IMR-90 (cell line): Measurements from ENCODE around the gene ZFAND6. TPM values are rescaled to one million over a fixed set of nuclear protein-coding genes. Genes with fewer than 3 reads are reported as not detected.

Experiments
- ATAC-seq: fragments of 200-7000 bp; cut with Tn5 transposase; 2 replicates; pipeline ENCODE4 v1.9.1; 2020; ENCODE audit warnings: low read depth, mild to moderate bottlenecking, moderate library complexity
- BruUV-seq: library from RNA; stranded (reverse); fragments of 400-500 nt; replicated peaks from 2 replicates; lab custom pipeline; 2021; lab: Mats Ljungman, UMichigan
- CTCF ChIA-PET: fragments of 300-600 bp; formaldehyde crosslinking; extraction: SDS; loops from one replicate; lab custom pipeline; 2021; ENCODE audit warnings: antibody characterized with exemption; lab: Yijun Ruan, JAX
- POLR2A ChIA-PET: fragments of 300-600 bp; sonication (Branson Sonifier 250); formaldehyde crosslinking; loops from one replicate; lab custom pipeline; 2022; ENCODE audit warnings: antibody characterized with exemption; ENCODE audit not compliant: unreplicated experiment; lab: Charles Lee
- DNase-seq: peaks from one replicate; pipeline ENCODE4 v3.0.0; 2013
- H2AFZ ChIP-seq: replicated peaks from 2 replicates; pipeline ENCODE3; 2013; ENCODE audit warnings: low read length, mild to moderate bottlenecking; ENCODE audit not compliant: poor library complexity
- H2AK5ac ChIP-seq: 2 replicates; pipeline ENCODE4 v1.6.1; 2013; ENCODE audit warnings: low read depth, low read length, inconsistent platforms
- H2AK9ac ChIP-seq: replicated peaks from 2 replicates; pipeline ENCODE3; 2013; ENCODE audit warnings: mild to moderate bottlenecking, low read depth, low read length, moderate library complexity; ENCODE audit not compliant: poor library complexity
- H2BK120ac ChIP-seq: 2 replicates; pipeline ENCODE4 v1.6.1; 2013; ENCODE audit warnings: low read depth, low read length, inconsistent platforms
- H2BK15ac ChIP-seq: 3 replicates; pipeline ENCODE4 v1.6.1; 2013; ENCODE audit warnings: low read depth, low read length, inconsistent platforms
- H2BK20ac ChIP-seq: 2 replicates; pipeline ENCODE4 v1.6.1; 2013; ENCODE audit warnings: low read depth, mild to moderate bottlenecking, inconsistent platforms, low read length, moderate library complexity
- H2BK5ac ChIP-seq: 2 replicates; pipeline ENCODE4 v1.6.1; 2013; ENCODE audit warnings: mild to moderate bottlenecking, low read depth, low read length, inconsistent platforms; ENCODE audit not compliant: poor library complexity, severe bottlenecking
- H3K14ac ChIP-seq: replicated peaks from 2 replicates; pipeline ENCODE4 v1.6.1; 2013; ENCODE audit warnings: low read depth, low read length, inconsistent platforms
- H3K18ac ChIP-seq: 2 replicates; pipeline ENCODE4 v1.6.1; 2013; ENCODE audit warnings: low read depth, low read length, control low read depth
- H3K23ac ChIP-seq: 2 replicates; pipeline ENCODE4 v1.6.1; 2013; ENCODE audit warnings: low read depth, low read length, inconsistent platforms
- H3K27ac ChIP-seq: 2 replicates; pipeline ENCODE4 v1.5.1; 2013; ENCODE audit warnings: mild to moderate bottlenecking, control low read depth, low read length; ENCODE audit not compliant: insufficient read depth
- H3K27me3 ChIP-seq: 2 replicates; pipeline ENCODE4 v1.6.1; 2013; ENCODE audit warnings: low read length; ENCODE audit not compliant: control insufficient read depth, insufficient read depth
- H3K36me3 ChIP-seq: 2 replicates; pipeline ENCODE4 v1.6.1; 2013; ENCODE audit warnings: low read length, mixed read lengths; ENCODE audit not compliant: control insufficient read depth, insufficient read depth
- H3K4ac ChIP-seq: 2 replicates; pipeline ENCODE4 v1.6.1; 2013; ENCODE audit warnings: low read depth, low read length, inconsistent platforms
- H3K4me1 ChIP-seq: 2 replicates; pipeline ENCODE4 v1.6.1; 2013; ENCODE audit warnings: low read length, mixed read lengths; ENCODE audit not compliant: control insufficient read depth, insufficient read depth
- H3K4me2 ChIP-seq: 2 replicates; pipeline ENCODE4 v1.6.1; 2013; ENCODE audit warnings: low read depth, mild to moderate bottlenecking, control low read depth, low read length, moderate library complexity
- H3K4me3 ChIP-seq: 2 replicates; pipeline ENCODE4 v1.5.1; 2013; ENCODE audit warnings: low read depth, mild to moderate bottlenecking, control low read depth, low read length, moderate library complexity; ENCODE audit not compliant: insufficient read depth
- H3K56ac ChIP-seq: 2 replicates; pipeline ENCODE4 v1.6.1; 2013; ENCODE audit warnings: low read length, inconsistent platforms; ENCODE audit not compliant: insufficient read depth; ENCODE audit errors: extremely low read depth
- H3K79me1 ChIP-seq, 2 experiments: 2 replicates each; pipeline ENCODE4 v1.6.1; 2013; ENCODE audit warnings: low read length in 2 of 2, inconsistent platforms in 1 of 2, low read depth in 1 of 2
- H3K9ac ChIP-seq: 2 replicates; pipeline ENCODE4 v1.6.1; 2013; ENCODE audit warnings: low read depth, low read length, control low read depth
- H3K9me1 ChIP-seq: 2 replicates; pipeline ENCODE4 v1.6.1; 2013; ENCODE audit warnings: low read length, inconsistent platforms; ENCODE audit not compliant: insufficient read depth
- H3K9me3 ChIP-seq: 2 replicates; pipeline ENCODE4 v1.6.1; 2013; ENCODE audit warnings: low read length; ENCODE audit not compliant: control insufficient read depth, insufficient read depth
- H4K20me1 ChIP-seq: 2 replicates; pipeline ENCODE4 v1.6.1; 2013; ENCODE audit warnings: low read length, inconsistent platforms; ENCODE audit not compliant: insufficient read depth
- H4K5ac ChIP-seq: 2 replicates; pipeline ENCODE4 v1.6.1; 2013; ENCODE audit warnings: mild to moderate bottlenecking, low read depth, low read length, control low read depth
- H4K8ac ChIP-seq, 2 experiments: 2 replicates each; pipeline ENCODE4 v1.6.1; 2013; ENCODE audit warnings: low read depth in 2 of 2, low read length in 2 of 2, control low read depth in 1 of 2, inconsistent platforms in 1 of 2
- H4K91ac ChIP-seq: 2 replicates; pipeline ENCODE4 v1.6.1; 2013; ENCODE audit warnings: low read depth, low read length, inconsistent platforms; ENCODE audit not compliant: insufficient read depth
- BHLHE40 ChIP-seq: fragments of 150-350 bp; IDR thresholded peaks from 2 replicates; pipeline ENCODE4 v1.6.1; 2016; ENCODE audit warnings: mild to moderate bottlenecking, low read depth, low read length
- CHD1 ChIP-seq: IDR thresholded peaks from 2 replicates; pipeline ENCODE4 v1.6.1; 2012; ENCODE audit warnings: low read depth, low read length, improper control_type of control experiment
- FOS ChIP-seq: fragments of 150-350 bp; IDR thresholded peaks from 2 replicates; pipeline ENCODE4 v1.6.1; 2016; ENCODE audit warnings: low read depth, low read length
- MXI1 ChIP-seq: IDR thresholded peaks from 2 replicates; pipeline ENCODE4 v1.6.1; 2012; ENCODE audit warnings: low read depth, mild to moderate bottlenecking, low read length, moderate library complexity, borderline replicate concordance
- NFE2L2 ChIP-seq: fragments of 150-350 bp; IDR thresholded peaks from 2 replicates; pipeline ENCODE4 v1.6.1; 2016; ENCODE audit warnings: low read depth, mild to moderate bottlenecking, low read length
- POLR2A ChIP-seq: IDR thresholded peaks from 2 replicates; pipeline ENCODE4 v1.6.1; 2012; ENCODE audit warnings: mild to moderate bottlenecking, low read depth, low read length
- RAD21 ChIP-seq: IDR thresholded peaks from 2 replicates; pipeline ENCODE4 v1.6.1; 2012; ENCODE audit warnings: low read length, improper control_type of control experiment
- RCOR1 ChIP-seq: IDR thresholded peaks from 2 replicates; pipeline ENCODE4 v1.6.1; 2012; ENCODE audit warnings: mild to moderate bottlenecking, low read length, improper control_type of control experiment; ENCODE audit not compliant: insufficient replicate concordance
- RFX5 ChIP-seq: IDR thresholded peaks from 2 replicates; pipeline ENCODE4 v1.8.0; 2012; ENCODE audit warnings: low read depth, mild to moderate bottlenecking, low read length, moderate library complexity
- WGBS, 2 experiments: methylation state at CpG; one replicate each; pipeline versions ENCODE4 v1.1.5 to v1.1.7; 2013; ENCODE audit warnings: missing lambda C conversion rate in 2 of 2; ENCODE audit not compliant: insufficient read length in 1 of 2; ENCODE audit errors: extremely low coverage in 2 of 2; 5-methylcytosine and 5-hydroxymethylcytosine counted together
- dilution Hi-C: fragments of 300-500 bp; cut with HindIII; formaldehyde crosslinking; loops from one replicate; pipeline ENCODE4 v1.14.3; 2018; ENCODE audit warnings: low sequenced_read_pairs; ENCODE audit not compliant: unreplicated experiment
- in situ Hi-C: fragments of 300-500 bp; cut with MboI; formaldehyde crosslinking; loops from 3 replicates; pipeline ENCODE4 v1.14.3; 2019; ENCODE audit warnings: low sequenced_read_pairs, inconsistent platforms, mixed read lengths
- intact Hi-C: fragments of 100-400 bp; cut with micrococcal nuclease; formaldehyde crosslinking; loops from 2 replicates; pipeline ENCODE4 v1.10.0; 2022
- polyA plus RNA-seq, 3 experiments: library from polyadenylated mRNA; depleted of rRNA; stranded (reverse); fragments of >200 nt; gene quantifications; 2 replicates each; pipeline ENCODE4 v1.2.3, GENCODE V29; 2012; ENCODE audit warnings: low replicate concordance in 1 of 3
- total RNA-seq: library from RNA; depleted of rRNA; stranded (reverse); fragments of >200 nt; gene quantifications from 2 replicates; pipeline ENCODE4 v1.2.3, GENCODE V29; 2012
- TF ChIP-seq, protein P1 (sequence below): fragments of 150-350 bp; IDR thresholded peaks from 2 replicates; pipeline ENCODE4 v1.6.1; 2017; ENCODE audit warnings: mild to moderate bottlenecking, antibody characterized with exemption, low read length, low read depth
- TF ChIP-seq, protein P2 (sequence below): conservative IDR thresholded peaks from 2 replicates; pipeline ENCODE4 v1.5.1; 2012; ENCODE audit warnings: mild to moderate bottlenecking, low read depth, low read length, improper control_type of control experiment
- TF ChIP-seq, protein P3 (sequence below): fragments of 150-350 bp; IDR thresholded peaks from 2 replicates; pipeline ENCODE4 v1.6.1; 2016; ENCODE audit warnings: low read depth, mild to moderate bottlenecking, low read length, moderate library complexity, borderline replicate concordance

ZFAND6 gene
- total and polyA plus RNA-seq, 2 of the 4 experiments (the other 2 are of a cell fraction), result 77.5 to 96.4 TPM

DNA sequence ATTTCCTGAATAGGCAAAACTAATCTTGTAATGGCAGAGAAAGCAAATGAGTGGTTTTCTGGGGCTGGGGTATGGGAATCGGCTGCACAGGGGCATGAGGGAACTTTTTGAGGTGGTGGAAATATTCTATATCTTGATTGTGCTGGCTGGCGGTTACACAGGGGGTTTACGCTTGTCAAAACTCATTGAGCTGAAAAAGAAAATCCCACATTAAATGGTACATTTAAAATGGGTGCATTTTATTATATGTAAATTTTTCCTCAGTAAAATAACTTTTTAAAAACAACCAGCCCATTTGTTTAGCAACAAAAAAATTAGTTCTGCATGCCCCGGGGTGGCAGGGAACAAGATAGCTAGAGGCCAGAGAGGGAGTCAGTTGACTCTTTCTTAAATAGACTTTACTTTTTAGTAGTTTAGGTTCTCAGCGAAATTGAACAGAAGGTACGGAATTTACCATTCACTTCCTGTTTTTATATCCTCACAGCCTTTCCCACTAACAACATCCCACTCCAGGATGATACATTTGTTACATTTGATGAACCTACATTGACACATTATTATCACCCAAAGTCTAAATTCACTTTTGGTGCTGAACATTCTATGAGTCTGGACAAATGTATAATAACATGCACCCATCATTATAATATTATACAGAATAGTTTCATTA lies 47.3 kb upstream of the ZFAND6 start:
- no peak overlapping the region for H3K14ac ChIP-seq
- POLR2A ChIA-PET, result no interaction called here
- H3K9me3 ChIP-seq, result peaks cover 2% of the 10 kb centered on the region; the same call in 1 of the 2 replicates
- no peaks in the 10 kb centered on the region for H4K20me1 ChIP-seq
- whole genome bisulfite sequencing, 2 experiments, result no CpG with 5 or more reads among the region's 6 CpGs
- intact Hi-C loops, result no loop called here
- H4K5ac ChIP-seq, result no peak overlapping the region
- BruUV-seq, result no TSS peak
- no peak overlapping the region for H3K56ac ChIP-seq
- H2AK9ac ChIP-seq, result no peak overlapping the region
- no peak overlapping the region for H3K4me3 ChIP-seq
- no peaks in the 10 kb centered on the region for H3K27me3 ChIP-seq
- H2AFZ ChIP-seq, result no peak overlapping the region
- peaks cover 5% of the 10 kb centered on the region; the same call in 1 of the 2 replicates for H3K9me1 ChIP-seq
- dilution Hi-C loops, result no loop called here
- H3K27ac ChIP-seq, result no peak overlapping the region
- TF ChIP-seq, protein P1, sequence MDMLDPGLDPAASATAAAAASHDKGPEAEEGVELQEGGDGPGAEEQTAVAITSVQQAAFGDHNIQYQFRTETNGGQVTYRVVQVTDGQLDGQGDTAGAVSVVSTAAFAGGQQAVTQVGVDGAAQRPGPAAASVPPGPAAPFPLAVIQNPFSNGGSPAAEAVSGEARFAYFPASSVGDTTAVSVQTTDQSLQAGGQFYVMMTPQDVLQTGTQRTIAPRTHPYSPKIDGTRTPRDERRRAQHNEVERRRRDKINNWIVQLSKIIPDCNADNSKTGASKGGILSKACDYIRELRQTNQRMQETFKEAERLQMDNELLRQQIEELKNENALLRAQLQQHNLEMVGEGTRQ, result no peak
- TF ChIP-seq RCOR1, result no peak
- TF ChIP-seq, protein P2, sequence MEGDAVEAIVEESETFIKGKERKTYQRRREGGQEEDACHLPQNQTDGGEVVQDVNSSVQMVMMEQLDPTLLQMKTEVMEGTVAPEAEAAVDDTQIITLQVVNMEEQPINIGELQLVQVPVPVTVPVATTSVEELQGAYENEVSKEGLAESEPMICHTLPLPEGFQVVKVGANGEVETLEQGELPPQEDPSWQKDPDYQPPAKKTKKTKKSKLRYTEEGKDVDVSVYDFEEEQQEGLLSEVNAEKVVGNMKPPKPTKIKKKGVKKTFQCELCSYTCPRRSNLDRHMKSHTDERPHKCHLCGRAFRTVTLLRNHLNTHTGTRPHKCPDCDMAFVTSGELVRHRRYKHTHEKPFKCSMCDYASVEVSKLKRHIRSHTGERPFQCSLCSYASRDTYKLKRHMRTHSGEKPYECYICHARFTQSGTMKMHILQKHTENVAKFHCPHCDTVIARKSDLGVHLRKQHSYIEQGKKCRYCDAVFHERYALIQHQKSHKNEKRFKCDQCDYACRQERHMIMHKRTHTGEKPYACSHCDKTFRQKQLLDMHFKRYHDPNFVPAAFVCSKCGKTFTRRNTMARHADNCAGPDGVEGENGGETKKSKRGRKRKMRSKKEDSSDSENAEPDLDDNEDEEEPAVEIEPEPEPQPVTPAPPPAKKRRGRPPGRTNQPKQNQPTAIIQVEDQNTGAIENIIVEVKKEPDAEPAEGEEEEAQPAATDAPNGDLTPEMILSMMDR, result no peak
- no peak for TF ChIP-seq BHLHE40
- TF ChIP-seq FOS, result no peak
- no peak for TF ChIP-seq POLR2A
- TF ChIP-seq, protein P3, sequence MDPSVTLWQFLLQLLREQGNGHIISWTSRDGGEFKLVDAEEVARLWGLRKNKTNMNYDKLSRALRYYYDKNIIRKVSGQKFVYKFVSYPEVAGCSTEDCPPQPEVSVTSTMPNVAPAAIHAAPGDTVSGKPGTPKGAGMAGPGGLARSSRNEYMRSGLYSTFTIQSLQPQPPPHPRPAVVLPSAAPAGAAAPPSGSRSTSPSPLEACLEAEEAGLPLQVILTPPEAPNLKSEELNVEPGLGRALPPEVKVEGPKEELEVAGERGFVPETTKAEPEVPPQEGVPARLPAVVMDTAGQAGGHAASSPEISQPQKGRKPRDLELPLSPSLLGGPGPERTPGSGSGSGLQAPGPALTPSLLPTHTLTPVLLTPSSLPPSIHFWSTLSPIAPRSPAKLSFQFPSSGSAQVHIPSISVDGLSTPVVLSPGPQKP, result no peak
- TF ChIP-seq MXI1, result no peak
- no peak for TF ChIP-seq RFX5
- TF ChIP-seq RAD21, result no peak
- TF ChIP-seq NFE2L2, result no peak
- no peak for TF ChIP-seq CHD1
- H2BK5ac ChIP-seq, result no peak overlapping the region
- peak overlapping the region; percentile 58; the same call in 1 of the 2 replicates for H2BK120ac ChIP-seq
- peaks cover 5% of the 10 kb centered on the region for H3K4me1 ChIP-seq
- no peak for ATAC-seq
- no peaks in the 10 kb centered on the region for H3K36me3 ChIP-seq
- H4K91ac ChIP-seq, result no peak overlapping the region
- H3K9ac ChIP-seq, result no peak overlapping the region
- no peak overlapping the region for H3K4me2 ChIP-seq
- CTCF ChIA-PET, result no interaction called here
- in situ Hi-C loops, result no loop called here
- H2BK15ac ChIP-seq, result no peak overlapping the region
- no peak overlapping the region for H3K18ac ChIP-seq
- H3K23ac ChIP-seq, result no peak overlapping the region
- no peak overlapping the region for H2AK5ac ChIP-seq
- no peak for DNase-seq
- H3K4ac ChIP-seq, result no peak overlapping the region
- H4K8ac ChIP-seq, result peak overlapping the region in 1 of 2 experiments; percentile 17; a peak in 1 of 4 replicates
- H3K79me1 ChIP-seq, result no peaks in the 10 kb centered on the region
- no peak overlapping the region; the same call in 1 of the 2 replicates for H2BK20ac ChIP-seq
